SK-N-SH treated with all-trans-retinoic acid at 6 μM for 48 hours (cell line): ENCODE results near the gene FRMD4A.

Source experiments
- BACH2 ChIP-seq: fragments of 250-450 bp; sonication (Bioruptor Pico); IDR thresholded peaks from 2 replicates; pipeline ENCODE4 v1.9.0; 2021; ENCODE audit warnings: mild to moderate bottlenecking, borderline replicate concordance
- CSDC2 ChIP-seq: fragments of 250-450 bp; sonication (Bioruptor Pico); IDR thresholded peaks from 2 replicates; pipeline ENCODE4 v1.5.0; 2020; ENCODE audit warnings: mild to moderate bottlenecking, moderate library complexity
- CSRNP3 ChIP-seq: fragments of 250-450 bp; sonication (Bioruptor Pico); IDR thresholded peaks from 2 replicates; pipeline ENCODE4 v1.5.1; 2021; ENCODE audit warnings: mild to moderate bottlenecking, moderate library complexity
- ESRRG ChIP-seq: fragments of 250-450 bp; sonication (Bioruptor Pico); IDR thresholded peaks from 2 replicates; pipeline ENCODE4 v1.6.1; 2021; ENCODE audit warnings: mild to moderate bottlenecking
- GLIS3 ChIP-seq: fragments of 250-450 bp; sonication (Bioruptor Pico); IDR thresholded peaks from 2 replicates; pipeline ENCODE4 v1.5.0; 2020; ENCODE audit warnings: mild to moderate bottlenecking, moderate library complexity
- PPARA ChIP-seq: fragments of 250-450 bp; sonication (Bioruptor Pico); IDR thresholded peaks from 2 replicates; pipeline ENCODE4 v1.5.0; 2020; ENCODE audit warnings: mild to moderate bottlenecking, borderline replicate concordance
- ZFP3 ChIP-seq: fragments of 250-450 bp; sonication (Bioruptor Pico); IDR thresholded peaks from 2 replicates; pipeline ENCODE4 v1.5.0; 2020; ENCODE audit warnings: mild to moderate bottlenecking, moderate library complexity
- ZNF8 ChIP-seq: fragments of 450-650 bp; formaldehyde crosslinking; IDR thresholded peaks from 2 replicates; pipeline ENCODE4 v1.5.0; 2020; ENCODE audit warnings: mild to moderate bottlenecking, moderate library complexity
- TF ChIP-seq, protein P1 (sequence below): fragments of 250-450 bp; sonication (Bioruptor Pico); IDR thresholded peaks from 2 replicates; pipeline ENCODE4 v1.5.1; 2020; ENCODE audit warnings: low read depth, mild to moderate bottlenecking, moderate library complexity

- no peak for TF ChIP-seq PPARA (CRISPR knock-in tag)
- no peak for TF ChIP-seq ESRRG (CRISPR knock-in tag)
- no peak for TF ChIP-seq BACH2 (CRISPR knock-in tag)
- TF ChIP-seq CSDC2 (CRISPR knock-in tag) = no peak
- TF ChIP-seq CSRNP3 (CRISPR knock-in tag) = no peak
- TF ChIP-seq, protein P1, sequence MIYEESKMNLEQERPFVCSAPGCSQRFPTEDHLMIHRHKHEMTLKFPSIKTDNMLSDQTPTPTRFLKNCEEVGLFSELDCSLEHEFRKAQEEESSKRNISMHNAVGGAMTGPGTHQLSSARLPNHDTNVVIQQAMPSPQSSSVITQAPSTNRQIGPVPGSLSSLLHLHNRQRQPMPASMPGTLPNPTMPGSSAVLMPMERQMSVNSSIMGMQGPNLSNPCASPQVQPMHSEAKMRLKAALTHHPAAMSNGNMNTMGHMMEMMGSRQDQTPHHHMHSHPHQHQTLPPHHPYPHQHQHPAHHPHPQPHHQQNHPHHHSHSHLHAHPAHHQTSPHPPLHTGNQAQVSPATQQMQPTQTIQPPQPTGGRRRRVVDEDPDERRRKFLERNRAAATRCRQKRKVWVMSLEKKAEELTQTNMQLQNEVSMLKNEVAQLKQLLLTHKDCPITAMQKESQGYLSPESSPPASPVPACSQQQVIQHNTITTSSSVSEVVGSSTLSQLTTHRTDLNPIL (CRISPR knock-in tag) = no peak
- no peak for TF ChIP-seq GLIS3 (CRISPR knock-in tag)
- no peak for TF ChIP-seq ZFP3 (CRISPR knock-in tag)
- TF ChIP-seq ZNF8 (CRISPR knock-in tag) = no peak
Measured at GRCh38 chr10:14253711-14254110, 77.0 kb downstream of the FRMD4A start.
